SK-N-MC (cell line): ENCODE measurements around the gene JUND.

Experiments
- EZH2 ChIP-seq: fragments of 200-600 bp; sonication (generic); IDR thresholded peaks from one replicate; pipeline ENCODE4 v1.6.1; 2017; ENCODE audit warnings: antibody characterized with exemption
- FOXP2 ChIP-seq: optimal IDR thresholded peaks from 2 replicates; pipeline ENCODE3; 2011; ENCODE audit warnings: mild to moderate bottlenecking, moderate library complexity; ENCODE audit not compliant: insufficient read depth; ENCODE audit errors: extremely low read length, control extremely low read depth
- POLR2AphosphoS5 ChIP-seq: IDR thresholded peaks from 2 replicates; pipeline ENCODE4 v1.6.1; 2012; ENCODE audit warnings: mild to moderate bottlenecking, low read depth, low read length, borderline replicate concordance

GRCh38 chr19:18280247-18281081 is 958 bp downstream of the JUND start:
- TF ChIP-seq EZH2 (no peak), POLR2AphosphoS5 (peak; percentile 77), FOXP2 (peak; percentile 72)
